K562 (cell line): Measurements from ENCODE around the gene ATP2A3. TPM values are rescaled to one million over a fixed set of nuclear protein-coding genes. Genes with fewer than 3 reads are reported as not detected.

Source experiments
- CHD2 ChIP-seq: IDR thresholded peaks from 2 replicates; pipeline ENCODE4 v1.6.1; 2011; ENCODE audit warnings: low read depth, low read length
- CHD7 ChIP-seq: fragments of 200-600 bp; sonication (generic); IDR thresholded peaks from one replicate; pipeline ENCODE4 v1.6.1; 2012; ENCODE audit warnings: mild to moderate bottlenecking, low read depth, low read length, inconsistent platforms
- DACH1 ChIP-seq: fragments of 450-650 bp; IDR thresholded peaks from 2 replicates; pipeline ENCODE4 v1.6.1; 2018; ENCODE audit not compliant: partially characterized antibody
- HDGF ChIP-seq: fragments of 450-650 bp; IDR thresholded peaks from 2 replicates; pipeline ENCODE4 v1.6.1; 2016
- NR2C1 ChIP-seq, 2 experiments: fragments of 450-650 bp; IDR thresholded peaks; 2 replicates each; pipeline ENCODE4 v1.6.1; 2017; ENCODE audit warnings: mild to moderate bottlenecking in 2 of 2, antibody characterized with exemption in 1 of 2, inconsistent platforms in 1 of 2, missing compliant biosample characterization in 1 of 2, missing genetic modification characterization in 1 of 2
- PHF21A ChIP-seq: fragments of 450-650 bp; IDR thresholded peaks from 2 replicates; pipeline ENCODE4 v1.6.1; 2017; ENCODE audit warnings: low read depth, borderline replicate concordance
- RBM15 ChIP-seq: fragments of 200-400 bp; formaldehyde crosslinking; IDR thresholded peaks from 2 replicates; pipeline ENCODE4 v1.6.1; 2018; ENCODE audit warnings: mild to moderate bottlenecking, low read length, moderate library complexity; ENCODE audit not compliant: insufficient read depth
- RBM22 ChIP-seq: fragments of 200-400 bp; formaldehyde crosslinking; IDR thresholded peaks from 2 replicates; pipeline ENCODE4 v1.6.1; 2018; ENCODE audit warnings: low read length, low read depth; ENCODE audit not compliant: poor library complexity, severe bottlenecking
- SRSF3 ChIP-seq: fragments of 200-400 bp; formaldehyde crosslinking; IDR thresholded peaks from 2 replicates; pipeline ENCODE4 v1.6.1; 2016; ENCODE audit warnings: mild to moderate bottlenecking, low read length, moderate library complexity; ENCODE audit not compliant: insufficient read depth
- TRIM28 ChIP-seq: fragments of 450-650 bp; IDR thresholded peaks from 2 replicates; pipeline ENCODE4 v1.6.1; 2017
- ZBTB26 ChIP-seq: fragments of 450-650 bp; formaldehyde crosslinking; IDR thresholded peaks from 2 replicates; pipeline ENCODE4 v1.4.0; 2022; ENCODE audit warnings: missing genetic modification characterization
- ZNF253 ChIP-seq: fragments of 250-450 bp; sonication (Bioruptor Pico); conservative IDR thresholded peaks from 2 replicates; pipeline ENCODE4 v1.6.1; 2021; ENCODE audit warnings: mild to moderate bottlenecking
- ZNF384 ChIP-seq: IDR thresholded peaks from 2 replicates; pipeline ENCODE4 v1.6.1; 2012; ENCODE audit warnings: low read depth, low read length, improper control_type of control experiment
- ZNF696 ChIP-seq: fragments of 250-450 bp; sonication (Bioruptor Pico); conservative IDR thresholded peaks from 2 replicates; pipeline ENCODE4 v1.4.0; 2020; ENCODE audit warnings: mild to moderate bottlenecking, moderate library complexity
- polyA plus RNA-seq, 8 experiments: library from polyadenylated mRNA; depleted of rRNA in 4 of 8; stranded (reverse) in 5 of 8; unstranded in 3 of 8; fragments of >200 nt; fragmentation: Nextera tagmentation in 2 of 8; fragmentation: Illumina TruSeq in 1 of 8; extraction: Ambion mirVana in 2 of 8; extraction: Trizol in 1 of 8; gene quantifications; 2 replicates each; pipeline versions ENCODE4 v1.2.1 to v1.2.3, GENCODE V29; 2011 to 2014; ENCODE audit warnings: inconsistent platforms in 1 of 8, missing spikeins in 1 of 8
- total RNA-seq, 7 experiments: library from RNA; depleted of rRNA in 6 of 7; stranded (reverse); fragments of >200 nt in 6 of 7; fragmentation: Illumina TruSeq in 2 of 7; extraction: Trizol in 2 of 7; gene quantifications; 2 replicates each; pipeline versions ENCODE4 v1.2.1 to v1.2.3, GENCODE V29; 2011 to 2021; ENCODE audit warnings: low replicate concordance in 1 of 7

The ATP2A3 gene
- total and polyA plus RNA-seq, 9 of the 15 experiments (the other 6 are each of a cell fraction or from before 2014, with no cell fraction given), result 0.65 to 103 (median 31.3) TPM

GRCh38 chr17:3888343-3889171 lies 75.7 kb downstream of the ATP2A3 start (continued):
- TF ChIP-seq CHD7 (no peak), NR2C1 (IDR thresholded peaks at IDR 0.05) (no peak), NR2C1 (tag; IDR thresholded peaks at IDR 0.05) (0 out of 2 replicates have a peak, but pooled peaks have one; percentile 27), ZNF696 (CRISPR knock-in tag) (no peak), RBM15 (no peak), TRIM28 (no peak), SRSF3 (0 out of 2 replicates have a peak, but pooled peaks have one; percentile 26), ZNF384 (no peak), ZNF253 (no peak), CHD2 (no peak), RBM22 (peak; percentile 19), HDGF (no peak; the same call in 1 of the 2 replicates), ZBTB26 (CRISPR knock-in tag) (no peak), PHF21A (no peak), DACH1 (no peak)
